ENCODE data around the gene PNLIPRP1.
A peak's percentile ranks its signal among the peaks of the same experiment; 100 is the strongest.

Gene PNLIPRP1

GRCh38 chr10:116631871-116632295 is 41.1 kb downstream of the PNLIPRP1 start:
- no peak for DNase-seq (ENCODE audit: low read depth)

GRCh38 chr10:116632596-116633215 is 41.9 kb downstream of the PNLIPRP1 start:
- DNase-seq (ENCODE audit: low read depth) = no peak

- no peak for DNase-seq (ENCODE audit: low read depth)
These were observed 42.4 kb downstream of the PNLIPRP1 start for GRCh38 chr10:116633216-116633600.

- no peak for DNase-seq (ENCODE audit: low read depth)
These were observed 43.6 kb downstream of the PNLIPRP1 start for GRCh38 chr10:116634126-116634975.

- DNase-seq (ENCODE audit: low read depth) = no peak
These were observed 45.6 kb downstream of the PNLIPRP1 start for GRCh38 chr10:116636385-116636784.

GRCh38 chr10:116636976-116637375 is 46.2 kb downstream of the PNLIPRP1 start:
- no peak for DNase-seq (ENCODE audit: low read depth)

- DNase-seq (ENCODE audit: low read depth) = no peak
These were observed 47.1 kb downstream of the PNLIPRP1 start for GRCh38 chr10:116637830-116638229.

- no peak for DNase-seq (ENCODE audit: low read depth)
These were observed 55.7 kb downstream of the PNLIPRP1 start for GRCh38 chr10:116646502-116646901.

GRCh38 chr10:116648903-116649302 is 58.1 kb downstream of the PNLIPRP1 start:
- no peak for DNase-seq (ENCODE audit: low read depth)

- peak; percentile 8 for DNase-seq (ENCODE audit: low read depth)
These were observed 63.1 kb downstream of the PNLIPRP1 start for GRCh38 chr10:116653885-116654284.

GRCh38 chr10:116654816-116655215 is 64.1 kb downstream of the PNLIPRP1 start:
- DNase-seq (ENCODE audit: low read depth) = no peak

- no peak for DNase-seq (ENCODE audit: low read depth)
These were observed 64.8 kb downstream of the PNLIPRP1 start for GRCh38 chr10:116655568-116655967.

- DNase-seq (ENCODE audit: low read depth) = no peak
These were observed 65.3 kb downstream of the PNLIPRP1 start for GRCh38 chr10:116656044-116656443.

GRCh38 chr10:116657863-116658551 is 67.2 kb downstream of the PNLIPRP1 start:
- DNase-seq (ENCODE audit: low read depth) = no peak
